ENCODE measurements around the gene EFNA2. TPM values are rescaled to one million over a fixed set of nuclear protein-coding genes. Genes with fewer than 3 reads are reported as not detected.
A peak's percentile ranks its signal among the peaks of the same experiment; 100 is the strongest.

EFNA2 gene
- polyA plus RNA-seq, 1 of the 3 experiments (the other 2 are of a cell fraction): 1.1 TPM

- Histone ChIP-seq H3K4me1 (ENCODE audit: control insufficient read depth in 1 of 2, insufficient read depth in 2 of 2, low read depth in 1 of 2, low read length in 1 of 2) (peaks cover 57 to 58% of the 10 kb centered on the region in 2 experiments), H3K4me3 (ENCODE audit: low read depth in 2 of 2, low read length in 1 of 2) (peak overlapping the region; percentile 72 to 86), H4K20me1 (ENCODE audit: insufficient read depth) (peaks cover 25% of the 10 kb centered on the region), H3K4me2 (peak overlapping the region; percentile 100), H2AFZ (ENCODE audit: low read depth) (no peak overlapping the region), H3K79me2 (ENCODE audit: insufficient read depth) (peaks cover 31% of the 10 kb centered on the region), H3K36me3 (replicated peaks in 1 of 2; ENCODE audit: control insufficient read depth in 1 of 2, insufficient read depth in 2 of 2, low read length in 1 of 2) (peaks cover 10 to 25% of the 10 kb centered on the region in 2 experiments), H3K9me3 (no peaks in the 10 kb centered on the region), H3K9ac (peak overlapping the region; percentile 96), H3K27me3 (ENCODE audit: insufficient read depth) (no peaks in the 10 kb centered on the region), H3K9me2 (no peaks in the 10 kb centered on the region), H3K27ac (ENCODE audit: low read depth in 2 of 2, low read length in 1 of 2) (peak overlapping the region; percentile 89 to 92), H3F3A (replicated peaks; ENCODE audit: insufficient read depth) (peaks cover 49% of the 10 kb centered on the region)
- POLR2A ChIA-PET: interaction anchor here (0.8 to 4.8 kb wide), 4 partner anchors 8 to 17 kb away, joined by 3 to 34 read pairs (median 5); partner anchors contain the start of gene CIRBP
- no peak for DNase-seq
- TF ChIP-seq USF2 (IDR thresholded peaks at IDR 0.05; ENCODE audit: borderline replicate concordance, low read depth, low read length) (no peak), NFIC (IDR thresholded peaks at IDR 0.05; ENCODE audit: borderline replicate concordance) (no peak), POLR2AphosphoS5 (IDR thresholded peaks at IDR 0.05; ENCODE audit: low read depth, low read length) (no peak), USF1 (IDR thresholded peaks at IDR 0.05; ENCODE audit: borderline replicate concordance, low read depth) (no peak), IRF3 (IDR thresholded peaks at IDR 0.05; ENCODE audit: low read depth, low read length) (no peak), NRF1 (IDR thresholded peaks at IDR 0.05; ENCODE audit: low read depth, low read length) (no peak), SIN3A (IDR thresholded peaks at IDR 0.05; ENCODE audit: borderline replicate concordance, low read depth, low read length) (no peak), CTCF (IDR thresholded peaks at IDR 0.05) (peak; percentile 33; the same call in 1 of the 2 replicates)
- WGBS (ENCODE audit: low lambda C conversion rate): 30% methylated on average over 14 of the region's 14 CpGs
- CTCF ChIA-PET: interaction anchor here (1.0 to 18.6 kb wide), 4 partner anchors 11 to 55 kb away, joined by 3 to 594 read pairs (median 5); partner anchors contain the start of gene ATP5F1D
Observed at GRCh38 chr19:1261538-1261797, 24.2 kb upstream of the EFNA2 start.

GRCh38 chr19:1261798-1262622 is 23.7 kb upstream of the EFNA2 start:
- CTCF ChIA-PET: interaction anchor here (0.8 to 18.6 kb wide), 7 partner anchors 9 to 55 kb away, joined by 3 to 594 read pairs (median 3); partner anchors contain the start of gene ATP5F1D
- Histone ChIP-seq H3K9me3 (no peaks in the 10 kb centered on the region), H2AFZ (ENCODE audit: low read depth) (no peak overlapping the region), H3K4me3 (ENCODE audit: low read depth in 2 of 2, low read length in 1 of 2) (peak overlapping the region; percentile 72 to 86), H3K4me1 (ENCODE audit: control insufficient read depth in 1 of 2, insufficient read depth in 2 of 2, low read depth in 1 of 2, low read length in 1 of 2) (peaks cover 57 to 59% of the 10 kb centered on the region in 2 experiments), H3K9me2 (no peaks in the 10 kb centered on the region), H4K20me1 (ENCODE audit: insufficient read depth) (peaks cover 19% of the 10 kb centered on the region), H3K79me2 (ENCODE audit: insufficient read depth) (peaks cover 26% of the 10 kb centered on the region), H3K27me3 (ENCODE audit: insufficient read depth) (no peaks in the 10 kb centered on the region), H3K4me2 (peak overlapping the region; percentile 100), H3F3A (replicated peaks; ENCODE audit: insufficient read depth) (peaks cover 45% of the 10 kb centered on the region), H3K36me3 (replicated peaks in 1 of 2; ENCODE audit: control insufficient read depth in 1 of 2, insufficient read depth in 2 of 2, low read length in 1 of 2) (peaks cover 5 to 19% of the 10 kb centered on the region in 2 experiments), H3K27ac (ENCODE audit: low read depth in 2 of 2, low read length in 1 of 2) (peak overlapping the region; percentile 89 to 92), H3K9ac (peak overlapping the region; percentile 96)
- WGBS (ENCODE audit: low lambda C conversion rate): 60% methylated on average over 18 of the region's 28 CpGs
- no peak for DNase-seq
- POLR2A ChIA-PET: interaction anchor here (0.8 to 4.8 kb wide), 4 partner anchors 7 to 18 kb away, joined by 3 to 34 read pairs (median 5); partner anchors contain the start of gene CIRBP
- TF ChIP-seq FOXJ3 (CRISPR knock-in tag; IDR thresholded peaks at IDR 0.05): no peak
- TF ChIP-seq CTCF (IDR thresholded peaks at IDR 0.05): no peak
- no peak for TF ChIP-seq REST (IDR thresholded peaks at IDR 0.05; ENCODE audit: low read depth, low read length)

Data from SK-N-SH (cell line).